ENCODE results near the gene MXI1.

GRCh38 chr10:110324805-110325280 lies 117.4 kb downstream of the MXI1 start:
- no peak for TF ChIP-seq POLR2AphosphoS5 (IDR thresholded peaks at IDR 0.05; ENCODE audit: borderline replicate concordance, low read depth, low read length)
- no peak for TF ChIP-seq EZH2 (IDR thresholded peaks at IDR 0.05)
- no peak for TF ChIP-seq FOXP2 (optimal IDR thresholded peaks at IDR 0.05; ENCODE audit: control extremely low read depth, extremely low read length, insufficient read depth)

Measured in SK-N-MC (cell line).